IPS-11a (cell line): Measurements from ENCODE around the gene CXCL3.

Experiments used
- H3K4me3 ChIP-seq: one replicate; pipeline ENCODE4 v1.5.1; 2013; ENCODE audit warnings: low read depth, low read length, control low read depth

The CXCL3 gene

DNA sequence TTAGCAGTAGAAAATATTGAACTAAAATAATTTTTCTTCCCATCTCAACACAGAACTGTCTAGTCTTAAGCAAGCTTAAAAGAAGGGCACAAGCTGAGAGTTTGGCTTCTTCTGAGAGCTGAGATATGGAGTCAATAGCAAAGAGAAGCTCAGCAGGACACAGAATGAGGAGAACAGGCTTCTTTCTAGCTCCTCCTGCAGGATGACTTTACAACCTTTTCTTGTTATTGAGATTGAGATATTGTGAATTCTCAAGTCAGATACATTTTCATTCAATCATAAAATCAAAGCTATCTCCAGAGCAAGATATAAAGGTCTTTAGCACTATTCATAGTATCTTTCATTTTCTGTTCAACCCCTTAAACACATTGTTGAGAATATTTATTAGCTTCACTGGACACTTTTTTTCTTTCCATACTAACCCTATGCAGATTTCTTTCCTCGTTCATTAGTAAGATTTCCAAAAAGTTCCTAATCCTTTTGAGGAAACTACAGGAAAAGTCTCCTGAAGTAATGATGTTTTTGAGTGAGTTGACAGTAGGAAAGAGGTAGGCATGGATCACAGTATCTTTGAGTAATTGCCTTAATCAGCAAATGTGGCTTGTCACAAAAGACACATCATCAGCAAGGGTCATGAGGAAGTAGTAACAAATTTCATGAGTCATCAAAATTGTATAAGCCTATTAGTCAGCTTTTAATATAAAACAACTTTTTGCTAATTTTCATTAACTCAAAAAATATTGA, 17.8 kb upstream of the CXCL3 start:
- H3K4me3 ChIP-seq, result no peak overlapping the region

DNA sequence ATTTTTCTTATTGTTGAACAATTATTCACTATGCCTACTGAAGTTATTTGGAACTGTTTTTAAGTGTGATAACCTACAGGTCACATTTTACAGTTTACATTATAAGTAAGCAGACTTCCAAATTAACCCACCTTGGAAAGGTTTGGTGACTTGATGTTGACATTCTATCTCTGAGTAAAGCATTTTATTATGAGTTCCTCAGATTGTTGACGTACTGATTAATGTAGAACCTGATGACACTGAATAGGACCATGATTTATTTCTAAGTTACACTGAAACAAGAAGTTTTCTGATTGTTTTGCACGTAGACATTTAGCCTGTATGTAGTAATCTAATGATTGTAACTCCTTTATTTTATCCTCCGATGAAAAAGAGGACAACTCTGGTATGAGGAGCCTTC, 17.0 kb upstream of the CXCL3 start:
- no peak overlapping the region for H3K4me3 ChIP-seq

DNA sequence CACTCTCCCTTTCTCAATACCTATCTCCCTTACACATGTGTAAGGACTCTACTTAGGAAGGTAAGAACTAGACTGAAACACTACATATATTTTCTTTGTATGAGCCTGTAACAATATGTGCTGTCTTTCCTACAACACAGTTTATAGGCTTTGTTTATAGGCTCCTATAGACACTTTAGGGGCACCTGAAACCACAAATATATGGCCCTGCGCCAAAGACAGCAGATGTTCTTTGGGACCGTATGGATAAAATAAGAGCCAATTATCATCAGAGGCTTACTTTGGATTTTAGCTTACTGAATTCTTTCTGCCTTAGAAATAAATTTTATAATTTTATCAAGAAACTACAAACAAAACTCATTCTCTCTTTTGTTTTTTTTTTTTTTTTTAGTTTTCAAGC, 16.6 kb upstream of the CXCL3 start:
- no peak overlapping the region for H3K4me3 ChIP-seq

DNA sequence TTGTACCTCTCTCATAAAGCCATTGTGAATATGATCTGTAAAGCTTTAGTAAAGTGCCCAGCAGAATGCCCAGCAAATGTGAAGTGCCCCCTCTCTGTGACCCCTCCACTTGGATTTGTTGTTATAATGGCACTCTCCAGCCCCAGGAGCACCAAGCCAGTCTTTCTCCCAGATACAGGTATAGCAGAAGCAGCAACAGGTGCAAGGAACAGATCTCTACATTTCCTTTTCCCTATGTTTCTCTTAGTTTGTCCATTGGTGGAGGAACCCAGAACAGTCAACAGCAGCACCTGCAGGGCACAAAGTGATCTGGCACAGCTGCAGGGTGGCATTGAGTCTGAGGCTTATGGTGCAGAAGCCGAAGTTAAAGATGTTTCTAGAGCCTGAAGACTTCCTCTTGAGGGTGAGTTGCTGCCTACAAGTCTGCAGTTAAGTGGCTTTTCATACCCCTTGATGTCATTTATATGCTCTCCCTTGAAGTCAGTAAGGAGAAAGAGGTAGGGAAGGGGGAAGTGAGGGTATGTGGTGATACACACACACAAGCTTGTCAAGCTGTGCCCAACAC, 16.1 kb upstream of the CXCL3 start:
- H3K4me3 ChIP-seq, result no peak overlapping the region

DNA sequence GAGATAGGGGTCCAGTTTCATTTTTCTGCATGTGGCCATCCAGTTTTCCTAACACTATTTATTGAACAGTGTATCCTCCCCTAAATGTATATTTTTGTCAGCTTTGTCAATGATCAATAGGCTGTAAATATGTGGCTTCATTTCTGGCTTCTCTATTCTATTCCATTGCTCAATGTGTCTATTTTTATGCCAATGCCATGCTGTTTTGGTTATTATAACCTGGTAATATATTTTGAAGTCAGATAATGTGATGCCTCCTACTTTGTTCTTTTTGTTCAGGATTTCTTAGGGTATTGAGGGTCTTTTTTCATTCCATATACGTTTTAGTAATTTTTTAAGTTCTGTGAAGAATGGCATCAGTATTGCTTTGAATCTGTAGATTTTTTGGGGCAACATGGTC, 8.7 kb upstream of the CXCL3 start:
- H3K4me3 ChIP-seq, result no peak overlapping the region

DNA sequence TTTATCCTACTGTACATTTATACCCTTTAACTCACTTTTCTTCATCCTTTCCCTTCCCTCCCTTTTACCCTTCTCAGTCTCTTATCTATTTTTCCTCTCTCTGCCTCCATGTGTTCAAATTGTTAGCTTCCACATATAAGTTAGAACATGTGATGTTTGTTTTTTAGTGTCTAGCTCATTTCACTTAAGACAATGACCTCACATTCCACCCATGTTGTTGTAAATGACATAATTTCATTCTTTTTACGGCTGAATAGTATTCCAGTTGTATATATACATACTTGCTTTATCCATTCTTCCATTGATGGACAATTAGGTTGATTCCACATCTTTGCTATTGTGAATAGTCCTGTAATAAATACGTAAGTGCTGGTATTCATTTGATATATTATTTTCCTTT, 7.3 kb upstream of the CXCL3 start:
- H3K4me3 ChIP-seq, result no peak overlapping the region

DNA sequence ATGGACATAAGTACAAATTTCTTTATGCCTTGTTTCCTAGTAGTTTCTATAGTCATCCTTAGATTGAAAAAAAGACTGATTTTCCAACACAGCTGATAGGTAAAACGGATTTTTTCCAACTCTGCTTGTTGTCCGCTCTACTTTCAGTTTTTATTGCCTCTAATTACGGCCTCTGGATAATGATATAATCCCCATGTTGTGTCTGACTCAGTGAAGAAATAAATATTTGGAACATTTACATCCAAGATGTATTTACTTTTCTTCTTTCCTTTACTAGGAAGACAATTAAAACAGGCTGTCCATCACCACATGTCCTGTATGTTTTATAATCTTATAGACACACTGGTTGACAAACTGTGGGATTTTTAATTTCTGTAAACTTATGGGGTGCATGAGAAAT, 6.8 kb upstream of the CXCL3 start:
- H3K4me3 ChIP-seq, result no peak overlapping the region

DNA sequence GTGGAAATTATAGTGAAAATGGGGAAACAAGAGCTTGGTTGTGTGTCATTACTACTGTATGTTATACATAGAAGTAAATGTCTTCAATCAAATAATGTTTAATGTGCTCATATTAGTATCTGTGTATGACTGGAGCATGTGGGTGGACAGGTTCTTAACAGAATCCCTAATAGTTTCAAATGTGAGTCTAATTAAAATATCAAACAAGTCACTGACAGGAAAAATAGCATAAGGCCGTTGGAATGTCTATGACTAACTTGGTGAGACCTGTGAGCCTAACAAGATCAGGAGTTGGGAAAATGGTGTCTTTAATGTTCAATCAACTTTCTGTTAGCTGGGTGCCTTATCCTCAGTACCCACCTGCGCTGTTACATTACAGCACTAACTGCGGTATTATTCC, 6.2 kb upstream of the CXCL3 start:
- H3K4me3 ChIP-seq, result no peak overlapping the region

DNA sequence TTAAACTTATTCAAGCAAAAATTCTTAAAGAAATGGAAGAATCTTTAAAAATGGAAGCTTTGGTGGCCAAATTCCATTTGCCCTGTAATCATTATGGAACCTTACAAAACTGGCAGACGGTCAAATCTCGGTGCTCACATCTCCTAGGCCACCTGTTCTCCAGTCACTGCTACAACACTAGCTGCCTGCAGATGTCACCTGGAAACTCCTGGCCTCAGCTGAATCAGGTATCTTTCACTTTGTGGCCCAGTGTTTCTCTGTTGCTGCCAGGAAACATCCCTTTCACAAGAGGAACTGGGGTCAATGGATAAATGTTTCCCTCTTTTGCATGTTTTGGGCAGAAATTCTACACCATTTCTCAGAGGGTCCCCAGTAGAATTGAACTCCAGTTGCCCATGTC, 4.2 kb upstream of the CXCL3 start:
- H3K4me3 ChIP-seq, result no peak overlapping the region

DNA sequence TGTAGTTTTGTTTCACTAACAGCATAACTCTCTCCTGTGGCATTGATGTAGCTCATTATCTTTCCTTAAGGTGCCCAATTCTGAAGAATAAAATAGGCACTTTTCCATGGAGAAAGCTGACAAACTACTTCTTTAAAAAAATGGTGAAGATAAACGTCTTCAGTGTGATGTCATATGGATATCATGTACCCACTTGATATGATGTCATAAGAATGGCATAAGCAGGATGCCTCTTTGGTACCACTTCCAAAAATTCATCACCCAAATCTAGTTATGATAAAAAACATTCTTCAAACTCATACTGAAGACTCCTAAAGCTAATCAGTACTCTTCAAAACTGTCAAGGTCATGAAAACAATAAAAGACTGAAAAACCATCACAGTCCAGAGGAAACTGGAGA, 2.9 kb upstream of the CXCL3 start:
- no peak overlapping the region for H3K4me3 ChIP-seq

DNA sequence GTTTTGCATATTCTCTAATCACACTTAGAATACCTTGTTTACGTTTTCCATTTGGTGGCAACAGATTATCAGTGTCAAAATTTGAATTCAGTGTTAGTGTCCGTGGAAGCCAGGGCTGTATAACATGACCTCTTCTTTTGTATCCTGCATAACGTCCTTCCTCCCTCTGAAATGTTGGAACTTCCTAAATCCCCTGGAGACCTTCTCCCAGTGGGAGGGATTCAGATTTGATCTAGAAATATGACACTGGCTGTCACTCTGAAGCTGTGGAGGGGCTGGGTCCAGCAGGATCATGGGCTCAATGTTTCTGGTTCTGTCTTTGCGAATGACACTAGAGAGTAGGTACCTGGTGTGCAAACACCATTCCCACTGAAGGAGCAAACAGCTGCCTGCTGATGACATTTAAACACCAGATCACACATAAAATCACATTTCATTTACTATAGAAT, 850 bp upstream of the CXCL3 start:
- peak overlapping the region; percentile 63 for H3K4me3 ChIP-seq

DNA sequence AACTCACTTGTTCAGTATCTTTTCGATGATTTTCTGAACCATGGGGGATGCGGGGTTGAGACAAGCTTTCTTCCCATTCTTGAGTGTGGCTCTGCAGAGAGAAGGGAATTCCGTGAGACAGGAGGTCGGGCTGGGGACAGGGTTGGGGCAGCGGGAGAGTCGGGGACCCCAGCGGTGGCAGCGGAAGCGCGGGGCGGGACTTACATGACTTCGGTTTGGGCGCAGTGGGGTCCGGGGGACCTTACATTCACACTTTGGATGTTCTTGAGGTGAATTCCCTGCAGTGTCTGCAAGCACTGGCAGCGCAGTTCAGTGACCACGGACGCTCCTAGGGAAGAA, 434 bp downstream of the CXCL3 start:
- H3K4me3 ChIP-seq, result peak overlapping the region; percentile 63

DNA sequence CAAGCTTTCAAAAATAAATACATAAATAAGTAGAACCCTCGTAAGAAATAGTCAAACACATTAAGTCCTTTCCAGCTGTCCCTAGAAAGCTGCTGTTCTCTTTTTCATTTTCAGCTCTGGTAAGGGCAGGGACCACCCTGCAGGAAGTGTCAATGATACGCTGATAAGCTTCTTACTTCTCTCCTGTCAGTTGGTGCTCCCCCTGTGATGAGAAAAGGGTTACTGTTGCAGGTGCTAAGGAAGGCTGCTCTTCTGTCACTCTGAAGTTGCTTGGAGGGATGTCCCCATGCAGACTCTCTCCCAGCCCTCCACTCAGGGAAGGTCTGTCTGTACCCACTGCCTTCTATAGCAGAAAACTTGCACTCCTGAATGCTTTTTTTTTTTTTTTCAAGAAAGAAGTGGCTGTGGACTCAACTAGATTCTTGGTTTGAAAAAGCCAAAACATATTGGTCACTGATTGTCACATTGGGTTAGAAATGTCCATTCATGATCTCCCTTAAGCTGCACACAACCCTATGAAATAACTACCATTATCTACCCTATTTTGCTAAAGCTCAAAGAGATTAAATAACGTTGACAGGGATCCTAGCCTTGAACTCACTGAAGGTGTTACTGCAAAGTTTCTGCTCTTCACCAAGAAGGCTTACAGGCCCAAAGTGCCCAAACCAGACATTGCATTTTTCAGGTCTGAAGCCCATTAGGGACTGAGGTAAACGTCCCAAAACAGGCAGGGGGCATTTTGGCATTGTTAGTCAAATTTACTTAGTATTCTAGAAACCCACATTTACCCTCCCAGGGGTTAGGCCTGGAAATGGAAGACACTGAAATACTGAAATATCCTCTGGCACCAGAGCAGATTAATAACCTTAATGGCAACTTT, 1.2 kb downstream of the CXCL3 start:
- peak overlapping the region; percentile 63 for H3K4me3 ChIP-seq

DNA sequence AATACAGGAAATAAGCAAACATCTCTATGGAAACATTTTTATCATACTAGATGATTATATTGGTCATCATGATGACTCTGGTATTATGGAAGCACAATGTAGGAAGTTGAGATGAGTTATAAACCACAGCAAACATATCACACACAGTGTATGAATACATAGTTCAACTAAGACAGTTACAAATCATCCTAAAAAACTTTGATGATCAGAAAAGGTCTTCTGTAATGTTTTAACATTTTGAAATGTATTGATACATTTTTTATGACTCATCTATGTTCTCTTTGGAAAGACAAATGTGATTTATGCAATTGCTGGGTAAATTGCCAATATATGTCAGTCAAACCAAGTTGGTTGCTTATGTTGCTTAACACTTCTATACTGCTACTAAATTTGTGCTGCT, 4.8 kb downstream of the CXCL3 start:
- H3K4me3 ChIP-seq, result no peak overlapping the region

DNA sequence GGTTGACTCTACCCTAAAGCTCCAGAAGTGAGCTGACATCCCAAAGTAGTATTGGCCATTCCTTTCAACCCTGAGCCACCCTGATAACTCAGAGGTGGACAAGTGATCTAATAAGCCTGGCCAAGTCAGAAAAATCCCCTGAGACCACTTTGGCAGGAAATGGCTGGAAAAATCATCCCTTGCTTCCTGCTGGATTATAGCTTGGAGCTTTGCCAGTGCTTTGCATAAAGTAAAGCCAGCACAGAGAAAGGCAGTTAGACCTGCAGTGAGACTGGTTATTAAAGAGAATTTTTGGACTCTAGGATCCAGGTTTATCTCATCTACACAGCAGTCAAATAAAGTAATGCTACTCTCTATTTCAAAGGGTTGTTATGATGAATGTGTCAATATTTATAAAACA, 6.4 kb downstream of the CXCL3 start:
- no peak overlapping the region for H3K4me3 ChIP-seq

DNA sequence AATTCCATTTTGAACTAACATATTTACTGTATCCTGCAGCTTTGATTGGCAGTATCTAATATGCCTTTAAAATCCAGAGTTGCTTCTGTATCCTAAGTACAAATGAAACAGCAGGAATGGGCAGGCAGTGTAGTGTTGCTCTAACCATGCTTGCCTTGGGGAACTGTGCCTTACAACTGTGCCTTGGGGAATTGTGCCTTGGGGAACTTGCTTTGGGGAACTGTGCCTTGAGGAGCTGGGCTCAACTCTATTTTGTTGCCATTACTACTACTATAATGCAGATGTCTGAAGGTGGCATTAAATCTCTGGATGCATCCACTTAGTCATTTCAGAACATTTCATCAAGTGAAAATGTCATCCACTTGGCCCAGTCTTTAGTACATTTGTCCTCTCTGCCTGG, 6.9 kb downstream of the CXCL3 start:
- no peak overlapping the region for H3K4me3 ChIP-seq

DNA sequence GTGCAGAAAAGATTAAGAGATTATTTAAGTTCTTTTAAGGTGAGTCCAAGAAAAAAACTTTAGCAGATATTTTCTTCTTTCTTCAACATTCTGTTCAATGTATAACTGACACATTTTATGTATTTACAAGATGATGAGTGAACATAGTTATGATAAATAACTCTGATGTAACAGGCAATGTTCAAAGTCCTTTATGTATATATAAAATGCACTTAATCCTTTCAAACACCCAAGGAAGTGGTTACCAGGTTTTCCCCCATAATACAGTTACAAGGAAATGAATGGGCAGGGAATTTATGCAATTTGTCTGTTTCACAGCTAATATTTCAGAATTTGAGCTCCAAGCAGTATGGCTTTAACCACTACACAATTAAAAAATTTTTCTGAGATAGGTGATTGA, 8.2 kb downstream of the CXCL3 start:
- no peak overlapping the region for H3K4me3 ChIP-seq

DNA sequence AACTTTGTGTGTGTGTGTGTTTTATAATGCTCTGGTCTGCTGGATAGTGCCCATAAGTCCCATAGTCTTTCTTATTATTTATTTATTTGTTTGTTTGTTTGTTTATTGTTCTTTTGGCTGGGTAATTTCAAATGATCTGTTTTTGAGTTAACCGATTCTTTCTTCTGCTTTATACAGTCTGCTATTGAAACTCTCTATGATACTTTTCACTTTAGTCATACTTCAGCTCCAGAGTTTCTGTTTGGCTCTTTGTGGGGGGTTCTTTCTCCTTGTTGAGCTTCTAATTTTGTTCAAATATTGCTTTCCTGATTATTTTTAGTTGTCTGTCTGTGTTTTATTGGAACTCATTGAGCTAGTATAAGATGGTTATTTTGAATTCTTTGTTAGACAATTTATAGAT, 10.0 kb downstream of the CXCL3 start:
- H3K4me3 ChIP-seq, result no peak overlapping the region

DNA sequence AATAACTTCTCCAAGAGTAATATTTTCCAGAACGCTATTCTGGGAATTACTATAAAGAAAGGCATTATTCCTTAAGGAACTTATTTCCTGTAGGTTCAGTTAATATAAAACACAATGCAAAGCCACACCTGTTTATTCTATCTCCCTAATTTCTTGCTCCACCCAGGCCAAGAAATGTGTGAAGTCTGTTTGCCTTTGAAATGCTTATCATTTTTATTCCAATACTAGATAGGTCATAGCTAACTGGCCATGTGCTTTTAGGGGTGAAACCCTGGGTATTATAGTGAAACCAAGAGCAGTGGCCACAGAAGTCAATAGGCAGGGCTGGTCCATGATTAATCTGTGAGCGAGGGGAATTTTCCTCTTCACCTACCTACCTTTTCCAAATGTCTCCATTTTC, 14.8 kb downstream of the CXCL3 start:
- no peak overlapping the region for H3K4me3 ChIP-seq

DNA sequence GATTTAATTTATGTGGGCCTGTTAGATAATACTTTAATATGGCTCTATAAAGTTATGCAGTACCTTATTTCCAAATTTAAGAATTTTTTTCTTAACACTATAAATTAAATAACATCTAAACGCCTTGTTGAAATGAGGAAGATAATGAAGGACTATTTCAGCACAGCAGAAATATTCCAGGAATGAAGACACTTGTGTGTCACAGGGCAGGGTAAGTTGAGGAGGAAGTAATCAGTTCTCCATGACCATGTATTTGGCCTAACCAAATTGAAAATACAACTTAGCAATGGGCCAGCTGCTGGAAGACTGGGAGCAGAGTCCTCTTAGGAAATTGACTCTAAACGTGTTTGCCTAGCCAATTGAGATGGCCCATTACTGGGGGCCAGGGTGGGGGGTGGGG, 16.9 kb downstream of the CXCL3 start:
- H3K4me3 ChIP-seq, result no peak overlapping the region

DNA sequence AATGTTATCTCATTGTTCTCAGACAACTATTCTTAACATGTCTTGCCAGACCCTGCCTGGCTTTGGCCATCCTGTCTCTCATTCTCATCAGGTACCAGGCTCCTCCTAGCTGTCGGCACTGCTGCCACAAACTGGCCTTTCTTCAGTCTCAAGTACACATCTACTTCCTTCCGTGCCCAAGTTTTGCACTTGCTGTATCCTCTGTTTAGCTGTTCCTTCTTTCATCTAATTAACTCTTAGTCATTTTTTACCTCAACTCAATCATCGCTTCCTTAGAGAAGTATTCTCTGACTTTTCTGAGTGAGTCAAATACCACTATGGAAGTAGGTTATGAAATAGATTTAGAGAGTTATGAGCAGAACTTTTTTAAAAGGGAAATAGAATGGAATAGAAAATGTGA, 19.7 kb downstream of the CXCL3 start:
- H3K4me3 ChIP-seq, result no peak overlapping the region

DNA sequence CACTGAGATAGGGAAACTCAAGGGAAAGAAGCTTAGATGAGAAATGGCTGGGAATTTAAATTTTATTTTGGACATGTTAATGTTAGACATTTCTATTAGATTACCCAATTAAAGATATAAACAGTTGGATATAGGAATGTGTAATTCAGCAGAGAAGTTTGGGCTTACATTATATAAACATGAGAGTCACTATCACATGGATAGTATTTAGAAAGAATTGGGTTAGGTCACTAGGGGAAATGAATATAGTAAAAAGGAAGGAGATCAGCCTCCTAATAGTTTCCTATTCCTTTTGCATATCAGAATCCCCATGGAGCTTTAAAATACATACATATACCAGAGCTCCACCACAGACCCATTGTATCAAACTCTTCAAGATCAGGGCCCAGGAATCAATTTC, 20.4 kb downstream of the CXCL3 start:
- no peak overlapping the region for H3K4me3 ChIP-seq
